ENCODE measurements around the gene SLC25A23. TPM values are rescaled to one million over a fixed set of nuclear protein-coding genes. Genes with fewer than 3 reads are reported as not detected.
A peak's percentile ranks its signal among the peaks of the same experiment; 100 is the strongest.

SLC25A23 gene
- total and polyA plus RNA-seq, 9 of the 15 experiments (the other 6 are each of a cell fraction or from before 2014, with no cell fraction given): 6.1 to 72.0 (median 26.6) TPM

DNA sequence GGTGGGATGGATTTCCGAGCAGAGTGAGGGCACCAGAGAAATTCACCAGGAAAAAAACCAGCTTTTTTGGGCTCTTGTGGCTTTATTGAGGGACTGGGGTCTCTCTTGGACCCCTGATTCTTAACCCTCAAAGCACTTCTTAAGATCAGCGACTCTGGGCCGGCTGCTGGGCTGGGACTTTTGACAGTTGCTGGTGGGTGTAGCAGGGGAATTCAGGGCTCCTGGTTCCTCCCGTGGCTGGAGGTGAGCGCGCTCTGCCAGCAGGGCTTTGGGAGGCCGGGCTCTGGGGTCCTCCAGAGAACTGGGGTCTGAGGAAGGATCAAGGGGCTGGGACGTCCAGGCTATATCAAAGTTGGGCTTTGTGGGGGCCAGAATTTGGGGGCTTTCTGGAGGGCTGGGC, 7.8 kb upstream of the SLC25A23 start (continued):
- TF ChIP-seq, protein P1, sequence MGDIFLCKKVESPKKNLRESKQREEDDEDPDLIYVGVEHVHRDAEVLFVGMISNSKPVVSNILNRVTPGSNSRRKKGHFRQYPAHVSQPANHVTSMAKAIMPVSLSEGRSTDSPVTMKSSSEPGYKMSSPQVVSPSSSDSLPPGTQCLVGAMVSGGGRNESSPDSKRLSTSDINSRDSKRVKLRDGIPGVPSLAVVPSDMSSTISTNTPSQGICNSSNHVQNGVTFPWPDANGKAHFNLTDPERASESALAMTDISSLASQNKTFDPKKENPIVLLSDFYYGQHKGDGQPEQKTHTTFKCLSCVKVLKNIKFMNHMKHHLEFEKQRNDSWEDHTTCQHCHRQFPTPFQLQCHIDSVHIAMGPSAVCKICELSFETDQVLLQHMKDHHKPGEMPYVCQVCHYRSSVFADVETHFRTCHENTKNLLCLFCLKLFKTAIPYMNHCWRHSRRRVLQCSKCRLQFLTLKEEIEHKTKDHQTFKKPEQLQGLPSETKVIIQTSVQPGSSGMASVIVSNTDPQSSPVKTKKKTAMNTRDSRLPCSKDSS (IDR thresholded peaks at IDR 0.05; ENCODE audit: low read depth, partially characterized antibody): no peak
- no peak for TF ChIP-seq ZNF124 (CRISPR knock-in tag; IDR thresholded peaks at IDR 0.05)
- TF ChIP-seq ZNF57 (CRISPR knock-in tag; IDR thresholded peaks at IDR 0.05): no peak
- TF ChIP-seq PHF20 (IDR thresholded peaks at IDR 0.05; ENCODE audit: partially characterized antibody): no peak
- no peak for TF ChIP-seq OTX1 (CRISPR knock-in tag; IDR thresholded peaks at IDR 0.05)
- no peak for TF ChIP-seq E2F3 (CRISPR knock-in tag; IDR thresholded peaks at IDR 0.05)
- TF ChIP-seq ZNF583 (CRISPR knock-in tag; IDR thresholded peaks at IDR 0.05): no peak
- TF ChIP-seq ZC3H11A (IDR thresholded peaks at IDR 0.05; ENCODE audit: low read depth, low read length): no peak
- no peak for TF ChIP-seq POLR2B (IDR thresholded peaks at IDR 0.05; ENCODE audit: low read depth, partially characterized antibody)
- TF ChIP-seq PYGO2 (tag; IDR thresholded peaks at IDR 0.05): no peak

DNA sequence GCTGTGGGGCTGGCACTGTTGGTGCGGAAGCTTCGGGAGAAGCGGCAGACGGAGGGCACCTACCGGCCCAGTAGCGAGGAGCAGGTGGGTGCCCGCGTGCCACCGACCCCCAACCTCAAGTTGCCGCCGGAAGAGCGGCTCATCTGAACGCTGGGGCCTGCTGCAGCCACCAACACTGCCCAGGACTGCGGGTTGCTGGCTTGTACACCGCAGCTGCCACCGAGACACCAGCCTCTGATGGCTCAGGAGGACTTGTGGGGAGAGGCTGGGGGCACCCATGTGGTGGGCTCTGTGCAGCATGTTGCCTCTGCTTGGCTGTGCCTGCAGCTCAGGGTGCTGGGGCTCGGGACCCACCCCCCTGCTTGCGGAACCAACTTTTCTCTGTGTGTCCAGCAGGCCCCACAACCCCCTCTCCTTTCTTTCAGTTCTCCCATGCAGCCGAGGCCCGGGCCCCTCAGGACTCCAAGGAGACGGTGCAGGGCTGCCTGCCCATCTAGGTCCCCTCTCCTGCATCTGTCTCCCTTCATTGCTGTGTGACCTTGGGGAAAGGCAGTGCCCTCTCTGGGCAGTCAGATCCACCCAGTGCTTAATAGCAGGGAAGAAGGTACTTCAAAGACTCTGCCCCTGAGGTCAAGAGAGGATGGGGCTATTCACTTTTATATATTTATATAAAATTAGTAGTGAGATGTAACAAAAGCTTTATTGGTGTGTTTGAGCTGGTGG, 7.1 kb upstream of the SLC25A23 start:
- no TSS peak for BruUV-seq (replicated peaks)
- H3K36me3 ChIP-seq (ENCODE audit: control insufficient read depth, insufficient read depth, low read length): no peaks in the 10 kb centered on the region
- CTCF ChIA-PET (ENCODE audit: low intra/inter-chr PET ratio): interaction anchor here (0.7 kb wide), 1 partner anchor 249 kb away, joined by 3 read pairs; no protein-coding TSS in a partner anchor
- no peak for ATAC-seq
- 16% methylated on average over 18 of the region's 21 CpGs for WGBS (ENCODE audit: insufficient coverage, low coverage, missing lambda C conversion rate)
- H3K27me3 ChIP-seq (ENCODE audit: control insufficient read depth in 2 of 2, insufficient read depth in 2 of 2, low read length in 2 of 2): peaks cover 8 to 21% of the 10 kb centered on the region in 2 experiments
- H3K4me3 ChIP-seq: no peak overlapping the region
- peak; percentile 51 for TF ChIP-seq RBM25 (IDR thresholded peaks at IDR 0.05; ENCODE audit: low read depth, low read length, severe bottlenecking)
- TF ChIP-seq, protein P2, sequence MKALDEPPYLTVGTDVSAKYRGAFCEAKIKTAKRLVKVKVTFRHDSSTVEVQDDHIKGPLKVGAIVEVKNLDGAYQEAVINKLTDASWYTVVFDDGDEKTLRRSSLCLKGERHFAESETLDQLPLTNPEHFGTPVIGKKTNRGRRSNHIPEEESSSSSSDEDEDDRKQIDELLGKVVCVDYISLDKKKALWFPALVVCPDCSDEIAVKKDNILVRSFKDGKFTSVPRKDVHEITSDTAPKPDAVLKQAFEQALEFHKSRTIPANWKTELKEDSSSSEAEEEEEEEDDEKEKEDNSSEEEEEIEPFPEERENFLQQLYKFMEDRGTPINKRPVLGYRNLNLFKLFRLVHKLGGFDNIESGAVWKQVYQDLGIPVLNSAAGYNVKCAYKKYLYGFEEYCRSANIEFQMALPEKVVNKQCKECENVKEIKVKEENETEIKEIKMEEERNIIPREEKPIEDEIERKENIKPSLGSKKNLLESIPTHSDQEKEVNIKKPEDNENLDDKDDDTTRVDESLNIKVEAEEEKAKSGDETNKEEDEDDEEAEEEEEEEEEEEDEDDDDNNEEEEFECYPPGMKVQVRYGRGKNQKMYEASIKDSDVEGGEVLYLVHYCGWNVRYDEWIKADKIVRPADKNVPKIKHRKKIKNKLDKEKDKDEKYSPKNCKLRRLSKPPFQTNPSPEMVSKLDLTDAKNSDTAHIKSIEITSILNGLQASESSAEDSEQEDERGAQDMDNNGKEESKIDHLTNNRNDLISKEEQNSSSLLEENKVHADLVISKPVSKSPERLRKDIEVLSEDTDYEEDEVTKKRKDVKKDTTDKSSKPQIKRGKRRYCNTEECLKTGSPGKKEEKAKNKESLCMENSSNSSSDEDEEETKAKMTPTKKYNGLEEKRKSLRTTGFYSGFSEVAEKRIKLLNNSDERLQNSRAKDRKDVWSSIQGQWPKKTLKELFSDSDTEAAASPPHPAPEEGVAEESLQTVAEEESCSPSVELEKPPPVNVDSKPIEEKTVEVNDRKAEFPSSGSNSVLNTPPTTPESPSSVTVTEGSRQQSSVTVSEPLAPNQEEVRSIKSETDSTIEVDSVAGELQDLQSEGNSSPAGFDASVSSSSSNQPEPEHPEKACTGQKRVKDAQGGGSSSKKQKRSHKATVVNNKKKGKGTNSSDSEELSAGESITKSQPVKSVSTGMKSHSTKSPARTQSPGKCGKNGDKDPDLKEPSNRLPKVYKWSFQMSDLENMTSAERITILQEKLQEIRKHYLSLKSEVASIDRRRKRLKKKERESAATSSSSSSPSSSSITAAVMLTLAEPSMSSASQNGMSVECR (CRISPR knock-in tag; IDR thresholded peaks at IDR 0.05): no peak
- TF ChIP-seq ZFP36 (IDR thresholded peaks at IDR 0.05; ENCODE audit: low read depth, low read length, partially characterized antibody): peak; percentile 75
- no peak for FAIRE-seq
- POLR2A ChIA-PET: interaction anchor here (0.9 to 1.3 kb wide), 3 partner anchors 10 to 32 kb away, joined by 3 to 4 read pairs (median 3); no protein-coding TSS in a partner anchor
- no peaks in the 10 kb centered on the region for H3K79me2 ChIP-seq (ENCODE audit: control insufficient read depth, insufficient read depth, low read length)
- no peak overlapping the region for H2AFZ ChIP-seq (ENCODE audit: low read depth, low read length)
- H4K20me1 ChIP-seq (replicated peaks; ENCODE audit: control insufficient read depth, insufficient read depth, low read length): no peaks in the 10 kb centered on the region
- intact Hi-C loops (cut with micrococcal nuclease) (no loop called here), in situ Hi-C loops (cut with MboI) (no loop called here)
- no peak overlapping the region for H3K4me2 ChIP-seq (ENCODE audit: insufficient read depth, low read length)
- DNase-seq (ENCODE audit: extremely low read depth in 1 of 4, low spot score in 3 of 4): peak in 1 of 4 experiments; percentile 3
- peaks cover 3 to 28% of the 10 kb centered on the region in 2 experiments; a peak in 3 of 5 replicates for H3K4me1 ChIP-seq (replicated peaks in 1 of 2; ENCODE audit: control insufficient read depth in 2 of 2, insufficient read depth in 2 of 2, low read length in 2 of 2)
- H3K9me3 ChIP-seq (replicated peaks; ENCODE audit: control insufficient read depth, insufficient read depth, low read depth, low read length): no peaks in the 10 kb centered on the region
- no peak overlapping the region for H3K27ac ChIP-seq (ENCODE audit: extremely low read depth, low read depth, low read length)
- H3K9ac ChIP-seq (ENCODE audit: insufficient read depth in 1 of 2, low read depth in 2 of 2, low read length in 2 of 2): no peak overlapping the region
- no peaks in the 10 kb centered on the region for H3K9me1 ChIP-seq (ENCODE audit: control insufficient read depth, insufficient read depth, low read length)

All from K562 (cell line).